AG09309 (cell line): ENCODE results near the gene EXTL1.

Source experiments
- DNase-seq: peaks from one replicate; pipeline ENCODE4 v3.0.0-alpha.2; 2010; ENCODE audit warnings: low read depth
- H3K4me3 ChIP-seq: 2 replicates; pipeline ENCODE4 v1.5.1; 2011; ENCODE audit warnings: mild to moderate bottlenecking, low read depth, low read length, moderate library complexity; ENCODE audit not compliant: control insufficient read depth
- CTCF ChIP-seq: IDR thresholded peaks from 2 replicates; pipeline ENCODE4 v1.5.1; 2011; ENCODE audit warnings: mild to moderate bottlenecking, low read depth, low read length, inconsistent platforms; ENCODE audit not compliant: insufficient read depth, control insufficient read depth; ENCODE audit errors: missing control alignments

The EXTL1 gene

GRCh38 chr1:26075421-26076144, 54.0 kb downstream of the EXTL1 start:
- no peak for DNase-seq
- no peak for TF ChIP-seq CTCF
- no peak overlapping the region for H3K4me3 ChIP-seq

GRCh38 chr1:26077524-26077923, 55.9 kb downstream of the EXTL1 start:
- no peak overlapping the region for H3K4me3 ChIP-seq
- no peak for TF ChIP-seq CTCF
- DNase-seq = no peak

- DNase-seq = no peak
- no peak overlapping the region for H3K4me3 ChIP-seq
- TF ChIP-seq CTCF = no peak
Observed at GRCh38 chr1:26078286-26079177, 57.0 kb downstream of the EXTL1 start.

- no peak for DNase-seq
- H3K4me3 ChIP-seq = no peak overlapping the region
- no peak for TF ChIP-seq CTCF
Observed at GRCh38 chr1:26079178-26079563, 57.6 kb downstream of the EXTL1 start.

- H3K4me3 ChIP-seq = no peak overlapping the region
- no peak for TF ChIP-seq CTCF
- no peak for DNase-seq
Observed at GRCh38 chr1:26079960-26080814, 58.6 kb downstream of the EXTL1 start.

GRCh38 chr1:26081267-26082019, 59.9 kb downstream of the EXTL1 start:
- DNase-seq = no peak
- H3K4me3 ChIP-seq = no peak overlapping the region
- no peak for TF ChIP-seq CTCF
